Esophagus muscularis mucosa (tissue), 4 donors: ENCODE measurements around the gene LRRC71. TPM values are rescaled to one million over a fixed set of nuclear protein-coding genes. Genes with fewer than 3 reads are reported as not detected.

Experiments
- DNase-seq: peaks from one replicate; pipeline ENCODE4 v3.0.0-alpha.2; 2017; ENCODE audit errors: extremely low spot score
- H3K27ac ChIP-seq, 4 donors: fragments of 200-600 bp; sonication (generic); replicated peaks in 1 of 4; 1 replicate in 3 of 4; 2 replicates in 1 of 4; pipeline ENCODE4 v1.5.1; 2016 to 2019; ENCODE audit warnings: mild to moderate bottlenecking in 1 of 4
- H3K27me3 ChIP-seq, 4 donors: fragments of 200-600 bp; sonication (generic); one replicate each; pipeline versions ENCODE4 v1.5.1 to v1.6.0; 2016 to 2019
- H3K36me3 ChIP-seq, 4 donors: fragments of 200-600 bp; sonication (generic); one replicate each; pipeline ENCODE4 v1.5.1; 2016 to 2019
- H3K4me1 ChIP-seq, 4 donors: fragments of 200-600 bp; sonication (generic); one replicate each; pipeline ENCODE4 v1.5.1; 2016 to 2019
- H3K4me3 ChIP-seq, 4 donors: fragments of 200-600 bp; sonication (generic); 1 replicate in 2 of 4; 2 replicates in 2 of 4; pipeline ENCODE4 v1.5.1; 2016 to 2019; ENCODE audit warnings: mild to moderate bottlenecking in 4 of 4, moderate library complexity in 1 of 4
- H3K9me3 ChIP-seq, 4 donors: fragments of 200-600 bp; sonication (generic); 1 replicate in 3 of 4; 2 replicates in 1 of 4; pipeline ENCODE4 v1.5.1; 2016 to 2019
- EP300 ChIP-seq: sonication (generic); formaldehyde crosslinking; IDR thresholded peaks from one replicate; pipeline ENCODE4 v1.6.1; 2017; ENCODE audit warnings: antibody characterized with exemption
- POLR2A ChIP-seq: fragments of 450-650 bp; IDR thresholded peaks from one replicate; pipeline ENCODE4 v1.6.1; 2017; ENCODE audit warnings: antibody characterized with exemption, moderate library complexity, mild to moderate bottlenecking, low read depth
- POLR2AphosphoS5 ChIP-seq, 2 donors: sonication (generic); formaldehyde crosslinking; IDR thresholded peaks; one replicate each; pipeline ENCODE4 v1.6.1; 2017; ENCODE audit warnings: antibody characterized with exemption in 2 of 2
- WGBS: methylation state at CpG from one replicate; pipeline ENCODE4 v1.1.5; 2018; 5-methylcytosine and 5-hydroxymethylcytosine counted together
- intact Hi-C: fragments of 100-400 bp; cut with DNase I; formaldehyde crosslinking; loops from one replicate; pipeline ENCODE4 v1.15.1; 2023
- total RNA-seq, 4 donors: library from RNA; depleted of rRNA; stranded (reverse); fragments of >200 nt; gene quantifications; one replicate each; pipeline versions ENCODE4 v1.1.0 to v1.2.1, GENCODE V29; 2016
- TF ChIP-seq, protein P1 (sequence below), 3 experiments: fragments of 200-600 bp in 2 of 3; fragments of 450-650 bp in 1 of 3; sonication (generic) in 2 of 3; IDR thresholded peaks; one replicate each; pipeline ENCODE4 v1.5.1; 2017 to 2019; ENCODE audit warnings: antibody characterized with exemption in 3 of 3, mild to moderate bottlenecking in 2 of 3, moderate library complexity in 1 of 3

LRRC71 gene
- total RNA-seq, 4 donors from 2014 or later, result not detected

- Histone ChIP-seq H3K4me1 (peaks cover 0 to 3% (median 0%) of the 10 kb centered on the region in 4 donors), H3K36me3 (no peaks in the 10 kb centered on the region), H3K4me3 (no peak overlapping the region), H3K27me3 (peaks cover 0 to 81% (median 0%) of the 10 kb centered on the region in 4 donors), H3K9me3 (no peaks in the 10 kb centered on the region), H3K27ac (no peak overlapping the region)
- WGBS, result 74% methylated on average over 8 of the region's 10 CpGs
- intact Hi-C loops, result loop anchor here (10.0 kb wide), 1 partner anchor 196 kb away; no protein-coding TSS in a partner anchor
- TF ChIP-seq, protein P1, sequence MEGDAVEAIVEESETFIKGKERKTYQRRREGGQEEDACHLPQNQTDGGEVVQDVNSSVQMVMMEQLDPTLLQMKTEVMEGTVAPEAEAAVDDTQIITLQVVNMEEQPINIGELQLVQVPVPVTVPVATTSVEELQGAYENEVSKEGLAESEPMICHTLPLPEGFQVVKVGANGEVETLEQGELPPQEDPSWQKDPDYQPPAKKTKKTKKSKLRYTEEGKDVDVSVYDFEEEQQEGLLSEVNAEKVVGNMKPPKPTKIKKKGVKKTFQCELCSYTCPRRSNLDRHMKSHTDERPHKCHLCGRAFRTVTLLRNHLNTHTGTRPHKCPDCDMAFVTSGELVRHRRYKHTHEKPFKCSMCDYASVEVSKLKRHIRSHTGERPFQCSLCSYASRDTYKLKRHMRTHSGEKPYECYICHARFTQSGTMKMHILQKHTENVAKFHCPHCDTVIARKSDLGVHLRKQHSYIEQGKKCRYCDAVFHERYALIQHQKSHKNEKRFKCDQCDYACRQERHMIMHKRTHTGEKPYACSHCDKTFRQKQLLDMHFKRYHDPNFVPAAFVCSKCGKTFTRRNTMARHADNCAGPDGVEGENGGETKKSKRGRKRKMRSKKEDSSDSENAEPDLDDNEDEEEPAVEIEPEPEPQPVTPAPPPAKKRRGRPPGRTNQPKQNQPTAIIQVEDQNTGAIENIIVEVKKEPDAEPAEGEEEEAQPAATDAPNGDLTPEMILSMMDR (IDR thresholded peaks at IDR 0.05), result no peak
- TF ChIP-seq EP300 (no peak), POLR2AphosphoS5 (IDR thresholded peaks at IDR 0.05) (no peak), POLR2A (no peak)
- DNase-seq, result no peak
These were observed 39.3 kb upstream of the LRRC71 start for GRCh38 chr1:156881101-156881500.

- Histone ChIP-seq H3K4me1 (peaks cover 0 to 3% (median 0%) of the 10 kb centered on the region in 4 donors), H3K9me3 (no peaks in the 10 kb centered on the region), H3K36me3 (no peaks in the 10 kb centered on the region), H3K27ac (no peak overlapping the region), H3K4me3 (no peak overlapping the region), H3K27me3 (peaks cover 0 to 80% (median 0%) of the 10 kb centered on the region in 4 donors)
- WGBS, result 79% methylated on average over 4 of the region's 4 CpGs
- no peak for DNase-seq
- intact Hi-C loops, result loop anchor here (10.0 kb wide), 1 partner anchor 197 kb away; no protein-coding TSS in a partner anchor
- TF ChIP-seq POLR2A (no peak), EP300 (no peak), POLR2AphosphoS5 (IDR thresholded peaks at IDR 0.05) (no peak)
- TF ChIP-seq, protein P1 (IDR thresholded peaks at IDR 0.05), result no peak
These were observed 38.8 kb upstream of the LRRC71 start for GRCh38 chr1:156881663-156882062.

GRCh38 chr1:156882543-156882942 lies 37.9 kb upstream of the LRRC71 start:
- H3K27ac ChIP-seq, result no peak overlapping the region
- no peak overlapping the region for H3K4me3 ChIP-seq
- TF ChIP-seq EP300 (no peak), POLR2AphosphoS5 (IDR thresholded peaks at IDR 0.05) (no peak), POLR2A (no peak)
- TF ChIP-seq, protein P1 (IDR thresholded peaks at IDR 0.05), result no peak
- WGBS, result 90% methylated on average over 2 of the region's 3 CpGs
- H3K4me1 ChIP-seq, result peaks cover 0 to 3% (median 0%) of the 10 kb centered on the region in 4 donors
- H3K36me3 ChIP-seq, result no peaks in the 10 kb centered on the region
- no peaks in the 10 kb centered on the region for H3K9me3 ChIP-seq
- H3K27me3 ChIP-seq, result peaks cover 0 to 83% (median 0%) of the 10 kb centered on the region in 4 donors
- intact Hi-C loops, result loop anchor here (10.0 kb wide), 1 partner anchor 198 kb away; no protein-coding TSS in a partner anchor
- no peak for DNase-seq

GRCh38 chr1:156883919-156884318 lies 36.5 kb upstream of the LRRC71 start:
- Histone ChIP-seq H3K36me3 (no peaks in the 10 kb centered on the region), H3K27me3 (peaks cover 0 to 83% (median 0%) of the 10 kb centered on the region in 4 donors), H3K4me1 (peaks cover 0 to 3% (median 0%) of the 10 kb centered on the region in 4 donors), H3K4me3 (no peak overlapping the region), H3K9me3 (no peaks in the 10 kb centered on the region), H3K27ac (no peak overlapping the region)
- TF ChIP-seq EP300, result no peak
- no peak for TF ChIP-seq POLR2A
- TF ChIP-seq, protein P1 (IDR thresholded peaks at IDR 0.05), result no peak
- no peak for TF ChIP-seq POLR2AphosphoS5 (IDR thresholded peaks at IDR 0.05)
- 62% methylated on average over 7 of the region's 7 CpGs for WGBS
- intact Hi-C loops, result loop anchor here (10.0 kb wide), 1 partner anchor 199 kb away; no protein-coding TSS in a partner anchor
- DNase-seq, result no peak
